HL-60 (cell line): ENCODE data around the gene KLHL30.
A peak's percentile ranks its signal among the peaks of the same experiment; 100 is the strongest.

Experiments used
- DNase-seq, 2 experiments: peaks; one replicate each; pipeline ENCODE4 v3.0.0-alpha.2; 2010 to 2020; ENCODE audit warnings: low read depth in 1 of 2, low spot score in 1 of 2
- H3K27ac ChIP-seq: fragments of 250-450 bp; sonication (Bioruptor Pico); replicated peaks from 2 replicates; pipeline ENCODE4 v1.5.1; 2020; ENCODE audit warnings: mild to moderate bottlenecking, moderate library complexity
- H3K27me3 ChIP-seq: fragments of 250-450 bp; sonication (Bioruptor Pico); 2 replicates; pipeline ENCODE4 v1.5.1; 2021; ENCODE audit warnings: mild to moderate bottlenecking, moderate library complexity; ENCODE audit not compliant: insufficient read depth, poor library complexity, severe bottlenecking
- H3K4me3 ChIP-seq: replicated peaks from 2 replicates; pipeline ENCODE4 v1.5.1; 2011; ENCODE audit warnings: mild to moderate bottlenecking, control low read depth, low read length; ENCODE audit not compliant: insufficient read depth
- CTCF ChIP-seq: IDR thresholded peaks from one replicate; pipeline ENCODE4 v1.5.1; 2011; ENCODE audit warnings: low read length, control low read depth, inconsistent platforms; ENCODE audit not compliant: insufficient read depth
- GABPA ChIP-seq: IDR thresholded peaks from 2 replicates; pipeline ENCODE4 v1.6.1; 2012; ENCODE audit warnings: low read depth
- POLR2AphosphoS5 ChIP-seq: IDR thresholded peaks from 2 replicates; pipeline ENCODE4 v1.6.1; 2012; ENCODE audit warnings: low read depth
- REST ChIP-seq: IDR thresholded peaks from 2 replicates; pipeline ENCODE4 v1.6.1; 2012; ENCODE audit warnings: low read depth; ENCODE audit not compliant: insufficient replicate concordance
- SPI1 ChIP-seq: IDR thresholded peaks from 2 replicates; pipeline ENCODE4 v1.6.1; 2012; ENCODE audit warnings: low read depth, mild to moderate bottlenecking, borderline replicate concordance

The KLHL30 gene

GRCh38 chr2:238168196-238169047 is 30.0 kb downstream of the KLHL30 start:
- TF ChIP-seq REST (no peak), POLR2AphosphoS5 (no peak), SPI1 (no peak), CTCF (no peak), GABPA (no peak)
- Histone ChIP-seq H3K27ac (no peak overlapping the region), H3K4me3 (no peak overlapping the region), H3K27me3 (peaks cover 9% of the 10 kb centered on the region)
- DNase-seq, result no peak

GRCh38 chr2:238169048-238169707 is 30.7 kb downstream of the KLHL30 start:
- Histone ChIP-seq H3K27me3 (peaks cover 8% of the 10 kb centered on the region), H3K4me3 (no peak overlapping the region), H3K27ac (no peak overlapping the region)
- no peak for DNase-seq
- TF ChIP-seq POLR2AphosphoS5 (no peak), SPI1 (no peak), GABPA (no peak), REST (no peak), CTCF (no peak)

- H3K27ac ChIP-seq, result no peak overlapping the region
- TF ChIP-seq REST (no peak), SPI1 (peak; percentile 35; the same call in 1 of the 2 replicates)
- peak in 1 of 2 experiments; percentile 39 for DNase-seq
- no peak overlapping the region for H3K4me3 ChIP-seq
- H3K27me3 ChIP-seq, result peaks cover 2% of the 10 kb centered on the region
Measured at GRCh38 chr2:238169708-238170251, 31.3 kb downstream of the KLHL30 start.
